Measurements from ENCODE around the gene TAF9. TPM values are rescaled to one million over a fixed set of nuclear protein-coding genes. Genes with fewer than 3 reads are reported as not detected.
A peak's percentile ranks its signal among the peaks of the same experiment; 100 is the strongest.

Gene TAF9
- total and polyA plus RNA-seq, 2 of the 13 experiments (the other 11 are each of a cell fraction or from before 2014, with no cell fraction given): 113 to 218 TPM

- TF ChIP-seq ZNF740 (CRISPR knock-in tag; IDR thresholded peaks at IDR 0.05) (no peak), GFI1 (CRISPR knock-in tag; IDR thresholded peaks at IDR 0.05; ENCODE audit: borderline replicate concordance) (no peak), NFIC (IDR thresholded peaks at IDR 0.05; ENCODE audit: low read length) (peak; percentile 56; the same call in 1 of the 2 replicates), ZNF792 (CRISPR knock-in tag; IDR thresholded peaks at IDR 0.05) (no peak), ZNF780A (CRISPR knock-in tag; IDR thresholded peaks at IDR 0.05) (no peak), ZNF850 (CRISPR knock-in tag; conservative IDR thresholded peaks at IDR 0.05) (no peak), FOXK2 (IDR thresholded peaks at IDR 0.05) (no peak), ZNF841 (CRISPR knock-in tag; IDR thresholded peaks at IDR 0.05; ENCODE audit: borderline replicate concordance) (no peak), PAX8 (CRISPR knock-in tag; IDR thresholded peaks at IDR 0.05; ENCODE audit: borderline replicate concordance) (no peak), SETDB1 (CRISPR knock-in tag; IDR thresholded peaks at IDR 0.05; ENCODE audit: borderline replicate concordance) (no peak), ZNF782 (CRISPR knock-in tag; IDR thresholded peaks at IDR 0.05; ENCODE audit: borderline replicate concordance) (no peak), ZBTB42 (CRISPR knock-in tag; IDR thresholded peaks at IDR 0.05) (no peak), ZNF496 (CRISPR knock-in tag; IDR thresholded peaks at IDR 0.05; ENCODE audit: insufficient replicate concordance) (no peak), KAT8 (CRISPR knock-in tag; IDR thresholded peaks at IDR 0.05) (no peak; the same call in 1 of the 2 replicates), BORCS8-MEF2B (CRISPR knock-in tag; IDR thresholded peaks at IDR 0.05) (no peak), RBM22 (optimal IDR thresholded peaks at IDR 0.05; ENCODE audit: low read length) (no peak), ARID5B (CRISPR knock-in tag; IDR thresholded peaks at IDR 0.05) (peak; percentile 48; the same call in 1 of the 2 replicates)
- TF ChIP-seq, protein P1, sequence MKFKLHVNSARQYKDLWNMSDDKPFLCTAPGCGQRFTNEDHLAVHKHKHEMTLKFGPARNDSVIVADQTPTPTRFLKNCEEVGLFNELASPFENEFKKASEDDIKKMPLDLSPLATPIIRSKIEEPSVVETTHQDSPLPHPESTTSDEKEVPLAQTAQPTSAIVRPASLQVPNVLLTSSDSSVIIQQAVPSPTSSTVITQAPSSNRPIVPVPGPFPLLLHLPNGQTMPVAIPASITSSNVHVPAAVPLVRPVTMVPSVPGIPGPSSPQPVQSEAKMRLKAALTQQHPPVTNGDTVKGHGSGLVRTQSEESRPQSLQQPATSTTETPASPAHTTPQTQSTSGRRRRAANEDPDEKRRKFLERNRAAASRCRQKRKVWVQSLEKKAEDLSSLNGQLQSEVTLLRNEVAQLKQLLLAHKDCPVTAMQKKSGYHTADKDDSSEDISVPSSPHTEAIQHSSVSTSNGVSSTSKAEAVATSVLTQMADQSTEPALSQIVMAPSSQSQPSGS (CRISPR knock-in tag; IDR thresholded peaks at IDR 0.05): no peak
- TF ChIP-seq, protein P2, sequence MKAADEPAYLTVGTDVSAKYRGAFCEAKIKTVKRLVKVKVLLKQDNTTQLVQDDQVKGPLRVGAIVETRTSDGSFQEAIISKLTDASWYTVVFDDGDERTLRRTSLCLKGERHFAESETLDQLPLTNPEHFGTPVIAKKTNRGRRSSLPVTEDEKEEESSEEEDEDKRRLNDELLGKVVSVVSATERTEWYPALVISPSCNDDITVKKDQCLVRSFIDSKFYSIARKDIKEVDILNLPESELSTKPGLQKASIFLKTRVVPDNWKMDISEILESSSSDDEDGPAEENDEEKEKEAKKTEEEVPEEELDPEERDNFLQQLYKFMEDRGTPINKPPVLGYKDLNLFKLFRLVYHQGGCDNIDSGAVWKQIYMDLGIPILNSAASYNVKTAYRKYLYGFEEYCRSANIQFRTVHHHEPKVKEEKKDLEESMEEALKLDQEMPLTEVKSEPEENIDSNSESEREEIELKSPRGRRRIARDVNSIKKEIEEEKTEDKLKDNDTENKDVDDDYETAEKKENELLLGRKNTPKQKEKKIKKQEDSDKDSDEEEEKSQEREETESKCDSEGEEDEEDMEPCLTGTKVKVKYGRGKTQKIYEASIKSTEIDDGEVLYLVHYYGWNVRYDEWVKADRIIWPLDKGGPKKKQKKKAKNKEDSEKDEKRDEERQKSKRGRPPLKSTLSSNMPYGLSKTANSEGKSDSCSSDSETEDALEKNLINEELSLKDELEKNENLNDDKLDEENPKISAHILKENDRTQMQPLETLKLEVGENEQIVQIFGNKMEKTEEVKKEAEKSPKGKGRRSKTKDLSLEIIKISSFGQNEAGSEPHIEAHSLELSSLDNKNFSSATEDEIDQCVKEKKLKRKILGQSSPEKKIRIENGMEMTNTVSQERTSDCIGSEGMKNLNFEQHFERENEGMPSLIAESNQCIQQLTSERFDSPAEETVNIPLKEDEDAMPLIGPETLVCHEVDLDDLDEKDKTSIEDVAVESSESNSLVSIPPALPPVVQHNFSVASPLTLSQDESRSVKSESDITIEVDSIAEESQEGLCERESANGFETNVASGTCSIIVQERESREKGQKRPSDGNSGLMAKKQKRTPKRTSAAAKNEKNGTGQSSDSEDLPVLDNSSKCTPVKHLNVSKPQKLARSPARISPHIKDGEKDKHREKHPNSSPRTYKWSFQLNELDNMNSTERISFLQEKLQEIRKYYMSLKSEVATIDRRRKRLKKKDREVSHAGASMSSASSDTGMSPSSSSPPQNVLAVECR (CRISPR knock-in tag; IDR thresholded peaks at IDR 0.05; ENCODE audit: borderline replicate concordance): no peak
Measured at GRCh38 chr5:69331528-69332445, 37.5 kb downstream of the TAF9 start (continued).
